Stimulated activated effector memory CD8-positive, alpha-beta T cell treated with anti-CD3 and anti-CD28 coated beads, Interleukin-12 subunit alpha, Interleukin-12 subunit beta, amount 100 ng/mL, for 72 hours (primary cell): ENCODE results near the gene SCFD2.

ENCODE experiments used
- ATAC-seq: fragments of 150-1000 bp; cut with Tn5 transposase; 2 replicates; pipeline ENCODE4 v1.10.0; 2021
- DNase-seq, 2 donors: peaks; one replicate each; pipeline ENCODE4 v3.0.0; 2021 to 2022; ENCODE audit warnings: low spot score in 2 of 2
- H3K27ac Mint-ChIP-seq: one replicate; pipeline ENCODE4 v1.8.0; 2022; ENCODE audit warnings: mild to moderate bottlenecking, mixed read lengths
- H3K36me3 Mint-ChIP-seq: one replicate; pipeline ENCODE4 v1.8.0; 2022; ENCODE audit warnings: mild to moderate bottlenecking, mixed read lengths
- H3K4me1 Mint-ChIP-seq: one replicate; pipeline ENCODE4 v1.8.0; 2022; ENCODE audit warnings: mixed read lengths
- H3K4me3 Mint-ChIP-seq: one replicate; pipeline ENCODE4 v1.8.0; 2022; ENCODE audit warnings: mild to moderate bottlenecking, mixed read lengths
- H3K9me3 Mint-ChIP-seq: one replicate; pipeline ENCODE4 v1.8.0; 2022; ENCODE audit warnings: mixed read lengths

Gene SCFD2

DNA sequence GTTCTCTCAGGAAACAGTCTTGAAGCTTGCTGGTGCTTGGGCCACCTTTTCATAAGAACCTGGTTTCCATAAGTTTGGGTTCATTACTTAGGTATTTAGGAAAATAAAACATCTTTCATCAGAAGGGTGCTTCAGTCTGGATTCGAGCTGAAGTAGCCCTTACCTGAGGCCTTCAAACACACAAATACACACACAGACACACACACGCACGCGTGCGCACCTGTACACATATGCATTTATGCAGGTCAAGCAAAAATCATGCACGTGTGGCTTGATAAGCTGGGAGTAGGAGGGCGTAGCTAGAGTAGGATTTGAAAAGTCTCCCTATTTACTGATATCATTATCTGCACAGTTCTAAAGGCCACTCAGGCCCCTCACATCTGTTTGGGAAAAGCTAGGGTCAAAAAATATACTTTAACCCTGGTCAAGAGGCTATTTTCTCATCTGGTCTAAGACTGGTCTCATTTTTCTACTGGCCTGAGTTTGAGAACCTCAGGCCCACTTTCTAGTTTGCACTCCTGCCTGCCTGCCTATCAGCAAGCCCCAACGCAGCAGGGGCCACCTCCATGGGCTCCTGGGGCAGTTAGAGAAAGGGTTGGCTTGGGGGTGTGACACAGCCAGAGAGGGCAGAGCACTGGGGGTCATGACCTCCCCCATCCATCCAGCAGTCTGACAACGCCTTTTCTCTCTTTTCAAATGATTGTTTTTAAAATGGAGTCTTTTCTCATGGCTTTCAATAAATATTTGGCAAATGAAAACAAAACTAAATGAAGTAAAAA is 439.5 kb downstream of the SCFD2 start:
- H3K27ac Mint-ChIP-seq: no peak overlapping the region
- no peak overlapping the region for H3K4me3 Mint-ChIP-seq
- no peaks in the 10 kb centered on the region for H3K36me3 Mint-ChIP-seq
- no peaks in the 10 kb centered on the region for H3K9me3 Mint-ChIP-seq
- DNase-seq (no peak), ATAC-seq (no peak)
- H3K4me1 Mint-ChIP-seq: no peaks in the 10 kb centered on the region

- H3K4me3 Mint-ChIP-seq: no peak overlapping the region
- ATAC-seq (no peak), DNase-seq (no peak)
- no peak overlapping the region for H3K27ac Mint-ChIP-seq
- H3K9me3 Mint-ChIP-seq: no peaks in the 10 kb centered on the region
- H3K4me1 Mint-ChIP-seq: no peaks in the 10 kb centered on the region
- no peaks in the 10 kb centered on the region for H3K36me3 Mint-ChIP-seq
Observed at GRCh38 chr4:52925531-52925968, 440.3 kb downstream of the SCFD2 start.

DNA sequence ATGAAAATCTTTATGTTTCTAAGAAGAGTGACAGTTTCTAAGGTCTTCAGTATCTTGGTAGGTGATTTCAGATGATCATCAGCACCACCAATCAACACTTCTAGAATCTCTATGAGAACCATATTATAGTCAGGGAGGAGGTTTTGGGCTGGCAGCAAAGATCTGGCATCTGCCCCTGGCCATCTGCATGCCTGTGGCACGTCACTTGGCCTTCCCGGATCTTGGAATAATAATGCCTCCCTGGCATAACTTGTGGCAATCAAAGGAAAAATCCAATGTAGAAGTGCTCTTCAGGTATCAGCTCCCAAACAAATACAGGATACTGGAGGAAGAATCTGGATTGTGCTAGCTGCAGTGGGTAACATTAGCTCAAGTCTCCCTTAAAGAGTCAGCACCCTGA is 446.4 kb downstream of the SCFD2 start:
- Mint-ChIP-seq H3K9me3 (no peaks in the 10 kb centered on the region), H3K27ac (peak overlapping the region; percentile 0), H3K4me1 (no peaks in the 10 kb centered on the region), H3K36me3 (no peaks in the 10 kb centered on the region), H3K4me3 (no peak overlapping the region)
- no peak for ATAC-seq
- no peak for DNase-seq

DNA sequence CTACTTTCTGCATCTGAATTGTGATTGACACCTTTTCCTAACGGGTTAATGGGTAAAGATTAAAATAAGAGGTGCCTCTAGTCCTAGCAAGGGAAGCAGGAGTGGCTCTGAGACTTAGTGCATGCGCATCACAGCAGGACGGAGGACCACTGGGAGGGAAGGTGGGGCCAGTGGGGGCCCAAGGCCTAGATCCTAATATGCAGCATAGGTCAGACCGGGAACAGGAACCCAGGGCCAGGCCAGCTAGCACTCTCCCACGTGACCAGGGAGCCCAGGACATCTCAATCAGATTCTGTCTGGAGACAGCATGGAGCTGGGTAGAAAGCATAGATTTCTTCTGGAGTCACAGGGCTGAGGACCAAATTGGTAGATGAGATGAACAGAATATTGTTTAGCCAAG is 448.0 kb downstream of the SCFD2 start:
- ATAC-seq (no peak), DNase-seq (no peak)
- Mint-ChIP-seq H3K27ac (no peak overlapping the region), H3K9me3 (no peaks in the 10 kb centered on the region), H3K36me3 (no peaks in the 10 kb centered on the region), H3K4me1 (no peaks in the 10 kb centered on the region), H3K4me3 (no peak overlapping the region)

- H3K9me3 Mint-ChIP-seq: no peaks in the 10 kb centered on the region
- DNase-seq: no peak
- no peak for ATAC-seq
- peak overlapping the region; percentile 61 for H3K27ac Mint-ChIP-seq
- peaks cover 7% of the 10 kb centered on the region for H3K4me1 Mint-ChIP-seq
- H3K4me3 Mint-ChIP-seq: no peak overlapping the region
- no peaks in the 10 kb centered on the region for H3K36me3 Mint-ChIP-seq
Observed at GRCh38 chr4:52915730-52916300, 450.0 kb downstream of the SCFD2 start.

DNA sequence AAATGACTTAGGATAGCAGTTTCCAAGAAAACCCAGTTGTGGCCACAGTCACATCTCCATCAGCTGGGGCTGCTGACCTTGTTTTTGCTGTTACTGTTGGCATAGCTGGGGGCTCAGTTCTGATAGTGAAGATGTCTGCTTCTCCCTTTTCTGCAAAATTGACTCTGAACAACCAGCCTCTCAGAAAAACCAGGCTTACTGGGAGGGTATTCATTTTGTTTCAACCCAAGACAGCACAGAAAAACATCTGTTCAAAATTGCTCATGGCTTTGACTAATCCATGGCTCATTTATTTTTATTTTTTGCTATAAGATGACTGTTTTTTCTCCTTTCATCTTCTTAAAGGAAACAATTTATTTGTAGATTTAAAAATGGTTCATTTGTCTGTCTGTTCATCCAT is 450.7 kb downstream of the SCFD2 start:
- no peak for DNase-seq
- peak; percentile 64 for ATAC-seq
- no peaks in the 10 kb centered on the region for H3K36me3 Mint-ChIP-seq
- peak overlapping the region; percentile 61 for H3K27ac Mint-ChIP-seq
- H3K4me3 Mint-ChIP-seq: no peak overlapping the region
- peaks cover 7% of the 10 kb centered on the region for H3K4me1 Mint-ChIP-seq
- no peaks in the 10 kb centered on the region for H3K9me3 Mint-ChIP-seq

DNA sequence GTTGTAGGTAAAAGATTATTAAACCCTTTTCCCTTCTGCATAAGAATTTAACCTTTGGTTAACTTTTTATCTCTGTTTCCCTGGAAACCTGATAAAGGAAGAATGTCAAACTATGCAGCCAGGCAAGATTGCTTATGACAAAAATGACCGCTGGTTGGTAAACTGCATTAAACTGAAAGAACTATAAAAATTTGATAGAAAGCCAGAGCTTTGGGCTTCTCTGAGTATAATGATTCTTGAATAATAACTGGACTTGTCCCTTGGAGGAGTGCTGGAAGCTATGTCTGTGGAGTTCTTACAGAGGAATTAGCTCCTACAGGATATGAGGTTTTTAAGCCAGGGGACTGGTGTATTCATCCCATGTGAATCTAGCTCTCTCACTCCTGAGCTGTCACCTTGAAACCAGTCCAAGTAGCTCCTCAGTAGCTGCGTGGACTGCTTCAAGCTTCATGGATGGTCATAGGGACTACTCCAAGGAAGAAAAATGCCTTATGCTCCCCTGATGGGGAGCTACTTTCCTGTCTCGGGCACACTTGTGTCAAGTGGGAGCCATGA is 451.7 kb downstream of the SCFD2 start:
- Mint-ChIP-seq H3K27ac (no peak overlapping the region), H3K9me3 (no peaks in the 10 kb centered on the region), H3K4me1 (peaks cover 7% of the 10 kb centered on the region), H3K4me3 (no peak overlapping the region), H3K36me3 (no peaks in the 10 kb centered on the region)
- DNase-seq (no peak), ATAC-seq (no peak)

DNA sequence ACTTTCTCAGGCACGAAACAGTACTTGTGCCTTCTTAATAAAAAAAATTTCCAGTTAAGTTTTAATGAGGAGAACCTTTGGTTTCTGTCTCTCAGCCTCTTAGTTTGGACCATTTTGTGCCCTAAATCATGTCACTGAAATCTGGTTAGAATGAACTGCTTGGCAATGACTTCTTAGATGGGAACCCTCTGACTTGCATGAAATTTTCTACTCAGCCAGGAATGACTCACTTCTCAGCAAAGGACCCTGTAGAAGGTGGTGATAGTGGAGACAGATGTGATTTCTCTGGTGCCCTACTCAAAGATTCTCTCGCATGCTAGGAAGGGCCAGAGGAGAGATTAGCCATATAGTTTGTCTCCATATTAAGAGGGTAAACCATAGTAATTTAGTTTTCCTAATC is 453.3 kb downstream of the SCFD2 start:
- Mint-ChIP-seq H3K27ac (peak overlapping the region; percentile 54), H3K9me3 (no peaks in the 10 kb centered on the region), H3K4me1 (peaks cover 7% of the 10 kb centered on the region), H3K4me3 (no peak overlapping the region), H3K36me3 (no peaks in the 10 kb centered on the region)
- no peak for DNase-seq
- ATAC-seq: peak; percentile 55

GRCh38 chr4:52911684-52912294 is 454.1 kb downstream of the SCFD2 start:
- DNase-seq (peak; percentile 65 to 85), ATAC-seq (peak; percentile 54)
- H3K27ac Mint-ChIP-seq: no peak overlapping the region
- H3K4me3 Mint-ChIP-seq: no peak overlapping the region
- no peaks in the 10 kb centered on the region for H3K36me3 Mint-ChIP-seq
- H3K9me3 Mint-ChIP-seq: no peaks in the 10 kb centered on the region
- peaks cover 7% of the 10 kb centered on the region for H3K4me1 Mint-ChIP-seq

- Mint-ChIP-seq H3K4me3 (no peak overlapping the region), H3K36me3 (no peaks in the 10 kb centered on the region), H3K9me3 (no peaks in the 10 kb centered on the region), H3K4me1 (peaks cover 7% of the 10 kb centered on the region), H3K27ac (no peak overlapping the region)
- ATAC-seq (no peak), DNase-seq (no peak)
Observed at GRCh38 chr4:52910115-52910514, 455.7 kb downstream of the SCFD2 start.

DNA sequence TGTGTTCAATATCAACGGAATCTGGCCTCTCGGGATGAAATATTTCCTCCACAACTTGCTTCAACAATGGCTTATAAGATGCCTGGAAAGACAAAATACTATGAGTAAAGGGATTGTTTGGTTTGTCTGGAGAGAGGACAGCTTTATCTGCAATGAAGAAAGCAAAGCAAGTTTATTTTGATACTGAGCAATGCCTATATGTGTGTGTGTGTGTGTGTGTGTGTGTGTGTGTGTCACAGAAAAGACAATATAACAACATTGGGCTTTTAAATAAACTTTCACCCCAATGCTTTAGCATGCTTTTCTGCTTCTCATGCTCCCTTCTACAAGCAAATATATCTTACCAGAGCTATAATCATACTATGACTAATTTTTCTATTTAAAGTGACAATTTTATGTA is 458.4 kb downstream of the SCFD2 start:
- ATAC-seq (no peak), DNase-seq (no peak)
- Mint-ChIP-seq H3K4me3 (no peak overlapping the region), H3K36me3 (no peaks in the 10 kb centered on the region), H3K4me1 (peaks cover 7% of the 10 kb centered on the region), H3K9me3 (no peaks in the 10 kb centered on the region), H3K27ac (no peak overlapping the region)

DNA sequence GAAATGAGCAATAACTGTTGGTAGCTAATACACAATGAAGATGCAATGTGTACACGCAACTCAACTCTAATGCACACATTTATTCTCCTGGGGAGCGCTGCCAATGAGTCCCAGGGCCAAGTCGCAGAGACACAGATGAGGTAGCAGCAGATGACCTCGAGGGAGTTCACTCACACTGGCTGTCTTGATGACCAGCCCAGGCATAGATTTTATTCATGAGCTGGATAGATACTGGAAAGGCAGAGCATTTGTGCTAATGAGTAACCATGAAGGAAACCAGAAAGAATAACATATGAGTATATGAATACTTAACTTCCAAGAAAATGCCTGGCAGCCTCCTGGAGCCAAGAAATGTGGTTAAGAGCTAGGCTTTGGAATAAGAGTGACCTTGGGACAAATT is 461.4 kb downstream of the SCFD2 start:
- H3K36me3 Mint-ChIP-seq: no peaks in the 10 kb centered on the region
- H3K4me1 Mint-ChIP-seq: no peaks in the 10 kb centered on the region
- ATAC-seq: no peak
- H3K9me3 Mint-ChIP-seq: no peaks in the 10 kb centered on the region
- no peak for DNase-seq
- no peak overlapping the region for H3K27ac Mint-ChIP-seq
- no peak overlapping the region for H3K4me3 Mint-ChIP-seq

GRCh38 chr4:52903273-52903672 is 462.6 kb downstream of the SCFD2 start:
- no peak overlapping the region for H3K27ac Mint-ChIP-seq
- no peaks in the 10 kb centered on the region for H3K36me3 Mint-ChIP-seq
- no peak for DNase-seq
- no peak overlapping the region for H3K4me3 Mint-ChIP-seq
- H3K9me3 Mint-ChIP-seq: peaks cover 4% of the 10 kb centered on the region
- ATAC-seq: no peak
- no peaks in the 10 kb centered on the region for H3K4me1 Mint-ChIP-seq

GRCh38 chr4:52894443-52894842 is 471.4 kb downstream of the SCFD2 start:
- Mint-ChIP-seq H3K27ac (no peak overlapping the region), H3K36me3 (no peaks in the 10 kb centered on the region), H3K9me3 (peaks cover 4% of the 10 kb centered on the region), H3K4me1 (peaks cover 15% of the 10 kb centered on the region), H3K4me3 (no peak overlapping the region)
- ATAC-seq: no peak
- no peak for DNase-seq

- ATAC-seq (no peak), DNase-seq (no peak)
- Mint-ChIP-seq H3K4me1 (peaks cover 16% of the 10 kb centered on the region), H3K27ac (no peak overlapping the region), H3K4me3 (no peak overlapping the region), H3K36me3 (no peaks in the 10 kb centered on the region), H3K9me3 (peaks cover 4% of the 10 kb centered on the region)
Observed at GRCh38 chr4:52892880-52893279, 473.0 kb downstream of the SCFD2 start.

GRCh38 chr4:52891743-52892142 is 474.1 kb downstream of the SCFD2 start:
- peaks cover 16% of the 10 kb centered on the region for H3K4me1 Mint-ChIP-seq
- peak overlapping the region; percentile 17 for H3K27ac Mint-ChIP-seq
- no peak for ATAC-seq

More at GRCh38 chr4:52891743-52892142, 474.1 kb downstream of the SCFD2 start:
- no peak overlapping the region for H3K4me3 Mint-ChIP-seq
- H3K9me3 Mint-ChIP-seq: peaks cover 4% of the 10 kb centered on the region
- DNase-seq: no peak
- no peaks in the 10 kb centered on the region for H3K36me3 Mint-ChIP-seq
